Gastroesophageal sphincter (tissue), 4 donors: ENCODE measurements around the gene TPI1. TPM values are rescaled to one million over a fixed set of nuclear protein-coding genes. Genes with fewer than 3 reads are reported as not detected.
"Not testable (repeated sequence)": the region's sequence is repeated elsewhere in the genome, so short reads cannot be mapped to it uniquely, and the experiment has no call there.

ENCODE experiments used
- ATAC-seq: fragments of 150-250 bp; one replicate; pipeline ENCODE4 v1.9.1; 2016; ENCODE audit warnings: mild to moderate bottlenecking, moderate library complexity
- H3K27ac ChIP-seq, 4 donors: fragments of 200-600 bp; sonication (generic) in 3 of 4; 1 replicate in 3 of 4; 2 replicates in 1 of 4; pipeline ENCODE4 v1.5.1; 2016 to 2019
- H3K27me3 ChIP-seq: fragments of 200-600 bp; sonication (generic); one replicate; pipeline ENCODE4 v1.5.1; 2019
- H3K36me3 ChIP-seq, 2 donors: fragments of 200-600 bp; sonication (generic); one replicate each; pipeline ENCODE4 v1.5.1; 2019; ENCODE audit warnings: control low read depth in 1 of 2
- H3K4me1 ChIP-seq, 3 donors: fragments of 200-600 bp; sonication (generic); 1 replicate in 2 of 3; 2 replicates in 1 of 3; pipeline ENCODE4 v1.5.1; 2016 to 2019; ENCODE audit warnings: control low read depth in 2 of 3
- H3K4me3 ChIP-seq, 2 donors: fragments of 200-600 bp; sonication (generic); one replicate each; pipeline ENCODE4 v1.5.1; 2019; ENCODE audit warnings: mild to moderate bottlenecking in 1 of 2, moderate library complexity in 1 of 2
- H3K9me3 ChIP-seq, 3 donors: fragments of 200-600 bp; sonication (generic); one replicate each; pipeline ENCODE4 v1.5.1; 2017 to 2019; ENCODE audit warnings: control low read depth in 2 of 3
- EP300 ChIP-seq: sonication (generic); formaldehyde crosslinking; IDR thresholded peaks from one replicate; pipeline ENCODE4 v1.6.1; 2017; ENCODE audit warnings: antibody characterized with exemption, mild to moderate bottlenecking
- POLR2A ChIP-seq, 2 donors: fragments of 450-650 bp; IDR thresholded peaks; one replicate each; pipeline ENCODE4 v1.6.1; 2017; ENCODE audit warnings: antibody characterized with exemption in 2 of 2, mild to moderate bottlenecking in 2 of 2, moderate library complexity in 1 of 2
- POLR2AphosphoS5 ChIP-seq: sonication (generic); formaldehyde crosslinking; IDR thresholded peaks from one replicate; pipeline ENCODE4 v1.6.1; 2017; ENCODE audit warnings: antibody characterized with exemption
- WGBS, 2 donors: methylation state at CpG; one replicate each; pipeline ENCODE4 v1.1.5; 2018; ENCODE audit warnings: low coverage in 1 of 2; 5-methylcytosine and 5-hydroxymethylcytosine counted together
- total RNA-seq, 4 donors: library from RNA; depleted of rRNA; stranded (reverse); fragments of >200 nt; gene quantifications; one replicate each; pipeline ENCODE4 v1.1.0, GENCODE V29; 2016
- TF ChIP-seq, protein P1 (sequence below), 4 experiments: fragments of 200-600 bp in 2 of 4; fragments of 450-650 bp in 2 of 4; sonication (generic) in 1 of 4; IDR thresholded peaks; one replicate each; pipeline ENCODE4 v1.5.1; 2017 to 2019; ENCODE audit warnings: antibody characterized with exemption in 4 of 4, mild to moderate bottlenecking in 2 of 4, moderate library complexity in 2 of 4

TPI1 gene
- total RNA-seq, 4 donors from 2014 or later = 324 to 473 (median 392) TPM

DNA sequence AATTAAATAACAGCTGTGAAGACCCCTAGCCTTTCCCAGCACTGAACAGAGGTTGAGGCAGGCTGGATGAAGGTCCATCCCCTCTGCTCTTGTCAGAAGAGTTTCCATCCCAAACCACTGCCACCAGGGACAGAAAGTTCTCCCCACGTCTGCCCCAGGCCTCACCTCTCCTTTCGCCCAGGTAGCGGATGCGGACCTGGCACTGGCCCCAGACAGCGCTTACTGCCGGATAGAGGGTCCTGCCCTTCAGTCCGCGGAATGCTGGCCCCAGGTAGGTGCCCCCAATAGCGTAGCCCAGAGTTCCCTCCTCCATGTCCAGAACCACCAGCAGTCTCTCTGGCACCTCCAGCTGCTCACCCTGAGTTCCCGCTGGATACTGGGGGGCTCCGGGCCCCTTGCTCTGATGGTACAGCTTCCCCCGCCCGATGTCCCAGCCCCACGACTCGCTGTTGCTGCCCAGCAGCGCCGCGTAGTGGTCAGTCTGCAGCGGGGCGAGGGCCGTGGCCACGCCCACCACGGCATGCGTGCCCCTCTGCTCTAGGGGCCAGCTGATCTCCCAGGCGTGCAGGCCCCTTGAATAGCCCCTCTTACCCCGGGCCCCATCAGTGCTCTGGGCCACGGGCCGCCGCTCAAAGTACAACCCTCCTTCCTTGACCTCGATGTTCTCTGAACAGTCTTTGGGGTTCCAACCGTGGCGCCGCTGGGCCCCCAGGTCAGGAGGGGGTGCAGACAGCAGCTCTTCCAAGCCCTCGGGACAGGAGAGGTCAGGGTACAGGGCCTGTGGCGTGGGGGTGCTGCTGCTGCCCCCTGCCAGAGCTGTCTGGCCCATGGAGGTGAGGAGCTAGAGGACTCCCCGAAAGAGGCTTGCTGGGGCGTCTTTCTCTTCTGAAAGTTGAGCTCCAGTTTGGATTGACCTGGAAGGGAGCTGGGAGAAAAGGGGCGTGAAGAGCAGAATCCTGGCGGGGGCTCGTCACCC, 5.0 kb downstream of the TPI1 start:
- Histone ChIP-seq H3K27me3 (no peaks in the 10 kb centered on the region), H3K4me1 (peaks cover 0 to 63% (median 33%) of the 10 kb centered on the region in 3 donors), H3K4me3 (peak overlapping the region; percentile 50 to 84), H3K36me3 (peaks cover 0 to 34% of the 10 kb centered on the region in 2 donors), H3K27ac (peak overlapping the region; percentile 41 to 94 (median 87)), H3K9me3 (no peaks in the 10 kb centered on the region)
- TF ChIP-seq POLR2A (IDR thresholded peaks at IDR 0.05) (peak in 1 of 2 donors; percentile 18), EP300 (no peak), POLR2AphosphoS5 (peak; percentile 66)
- TF ChIP-seq, protein P1, sequence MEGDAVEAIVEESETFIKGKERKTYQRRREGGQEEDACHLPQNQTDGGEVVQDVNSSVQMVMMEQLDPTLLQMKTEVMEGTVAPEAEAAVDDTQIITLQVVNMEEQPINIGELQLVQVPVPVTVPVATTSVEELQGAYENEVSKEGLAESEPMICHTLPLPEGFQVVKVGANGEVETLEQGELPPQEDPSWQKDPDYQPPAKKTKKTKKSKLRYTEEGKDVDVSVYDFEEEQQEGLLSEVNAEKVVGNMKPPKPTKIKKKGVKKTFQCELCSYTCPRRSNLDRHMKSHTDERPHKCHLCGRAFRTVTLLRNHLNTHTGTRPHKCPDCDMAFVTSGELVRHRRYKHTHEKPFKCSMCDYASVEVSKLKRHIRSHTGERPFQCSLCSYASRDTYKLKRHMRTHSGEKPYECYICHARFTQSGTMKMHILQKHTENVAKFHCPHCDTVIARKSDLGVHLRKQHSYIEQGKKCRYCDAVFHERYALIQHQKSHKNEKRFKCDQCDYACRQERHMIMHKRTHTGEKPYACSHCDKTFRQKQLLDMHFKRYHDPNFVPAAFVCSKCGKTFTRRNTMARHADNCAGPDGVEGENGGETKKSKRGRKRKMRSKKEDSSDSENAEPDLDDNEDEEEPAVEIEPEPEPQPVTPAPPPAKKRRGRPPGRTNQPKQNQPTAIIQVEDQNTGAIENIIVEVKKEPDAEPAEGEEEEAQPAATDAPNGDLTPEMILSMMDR (IDR thresholded peaks at IDR 0.05) = peak in 3 of 4 experiments; percentile 88 to 96 (median 91)
- WGBS, 2 donors = 0% methylated on average over 8 to 14 of the region's 40 CpGs
- ATAC-seq = peak; percentile 65

DNA sequence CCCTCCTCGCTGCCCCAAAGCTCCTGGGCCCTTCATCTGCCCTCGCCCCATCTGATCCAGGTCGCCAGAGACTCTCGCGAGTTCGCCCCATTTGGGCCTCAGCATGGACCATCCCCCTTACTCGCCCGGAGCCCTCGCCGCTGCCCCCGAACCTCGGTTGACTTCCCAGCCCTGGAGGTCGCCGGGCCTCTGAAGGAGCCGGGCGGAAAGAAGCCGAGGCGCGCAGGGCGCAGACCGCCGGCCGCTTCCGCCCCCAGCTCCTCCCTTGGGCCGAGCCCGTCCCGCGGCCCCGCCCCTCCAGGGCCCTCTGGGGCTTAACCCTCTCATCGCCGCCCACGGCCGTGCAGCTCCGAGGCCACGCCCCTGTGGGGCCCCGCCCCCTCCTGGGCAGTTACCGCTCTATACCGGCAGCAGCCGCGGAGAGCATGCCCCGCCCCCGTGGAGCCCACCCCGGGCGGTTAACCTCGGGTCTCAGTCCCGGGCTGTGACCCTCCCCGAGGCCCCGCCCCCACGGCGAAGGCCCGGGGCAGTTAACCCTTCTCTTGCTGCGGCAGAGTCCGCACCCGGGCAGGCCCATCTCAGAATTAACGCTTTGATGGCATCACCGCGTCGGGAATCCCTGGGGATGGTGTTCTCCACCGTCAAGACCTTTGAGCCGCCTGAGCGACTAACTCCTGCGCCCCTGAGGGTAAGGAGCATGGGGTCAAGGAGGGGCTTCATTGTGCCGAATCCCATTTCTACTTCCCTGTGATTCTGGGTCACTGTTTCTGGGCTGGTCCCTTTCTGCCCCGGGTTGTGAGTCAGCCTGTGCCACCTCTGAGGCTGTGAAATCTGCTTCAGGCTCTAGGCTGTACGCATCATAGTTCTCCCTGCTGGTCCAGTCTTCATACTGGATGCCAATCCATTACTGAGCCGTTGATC, 6.0 kb downstream of the TPI1 start, which contains the start of gene SPSB2:
Gene SPSB2, minus strand, starts transcription at position 210 of the 921 bp plus-strand sequence. CDS start 402 bp downstream, outside the sequence.
- Histone ChIP-seq H3K4me3 (peak within 1 kb of the TSS; percentile 50 to 84), H3K4me1 (peaks cover 0 to 58% (median 30%) of the 10 kb centered on the region in 3 donors), H3K9me3 (no peaks in the 10 kb centered on the region), H3K36me3 (peaks cover 0 to 34% of the 10 kb centered on the region in 2 donors), H3K27me3 (no peaks in the 10 kb centered on the region), H3K27ac (peak within 1 kb of the TSS; percentile 41 to 94 (median 87))
- TF ChIP-seq EP300 = no peak
- TF ChIP-seq, protein P1 (IDR thresholded peaks at IDR 0.05) = peak in 1 of 4 experiments; percentile 31
- peak; percentile 54 for TF ChIP-seq POLR2AphosphoS5
- peak; percentile 58 to 66 for TF ChIP-seq POLR2A (IDR thresholded peaks at IDR 0.05)
- peak; percentile 91 for ATAC-seq
- WGBS, 2 donors = 0% methylated on average over 6 of the region's 66 CpGs; no CpG with 5 or more reads in 1 of the 2 donors

DNA sequence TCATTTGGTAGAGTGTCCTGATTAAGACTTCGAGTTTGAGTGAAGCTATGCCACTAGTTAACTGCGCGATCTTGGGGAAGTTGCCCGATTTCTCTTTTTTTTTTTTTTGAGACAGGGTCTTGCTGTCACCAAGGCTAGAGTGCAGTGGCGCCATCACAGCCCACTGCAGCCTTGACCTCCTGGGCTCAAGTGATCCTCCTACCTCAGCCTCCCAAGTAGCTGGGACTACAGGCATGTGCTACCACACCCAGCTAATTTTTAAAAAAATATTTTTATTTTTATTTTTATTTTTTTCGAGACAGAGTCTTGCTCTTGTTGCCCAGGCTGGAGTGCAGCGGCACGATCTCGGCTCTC, 6.7 kb downstream of the TPI1 start:
- Histone ChIP-seq H3K4me1 (peaks cover 0 to 52% (median 24%) of the 10 kb centered on the region in 3 donors), H3K4me3 (peak overlapping the region; percentile 50 to 84), H3K36me3 (peaks cover 0 to 30% of the 10 kb centered on the region in 2 donors), H3K27ac (peak overlapping the region; percentile 41 to 94 (median 87))
- WGBS, 2 donors = 43 to 44% methylated on average over 8 to 9 of the region's 9 CpGs
- not testable (repeated sequence) for H3K9me3 ChIP-seq, ATAC-seq, H3K27me3 ChIP-seq

DNA sequence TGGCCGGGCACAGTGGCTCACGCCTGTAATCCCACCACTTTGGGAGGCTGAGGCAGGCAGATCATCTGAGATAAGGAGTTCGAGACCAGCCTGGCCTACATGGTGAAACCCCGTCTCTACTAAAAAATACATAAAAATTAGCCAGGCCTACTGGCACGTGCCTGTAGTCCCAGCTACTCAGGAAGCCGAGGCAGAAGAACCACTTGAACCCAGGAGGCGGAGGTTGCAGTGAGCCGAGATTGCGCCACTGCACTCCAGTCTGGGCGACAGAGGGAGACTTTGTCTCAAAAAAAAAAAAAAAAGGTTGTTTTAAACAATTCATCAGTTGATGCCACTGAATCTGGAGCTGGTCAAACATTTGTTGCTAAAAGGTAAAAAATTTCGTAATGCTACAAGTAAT, 12.5 kb downstream of the TPI1 start:
- not testable (repeated sequence) for H3K4me3 ChIP-seq, H3K27me3 ChIP-seq, ATAC-seq, H3K27ac ChIP-seq, H3K9me3 ChIP-seq, H3K4me1 ChIP-seq
- 73 to 93% methylated on average over 3 to 5 of the region's 11 CpGs for WGBS, 2 donors
- peaks cover 0 to 32% of the 10 kb centered on the region in 2 donors for H3K36me3 ChIP-seq

DNA sequence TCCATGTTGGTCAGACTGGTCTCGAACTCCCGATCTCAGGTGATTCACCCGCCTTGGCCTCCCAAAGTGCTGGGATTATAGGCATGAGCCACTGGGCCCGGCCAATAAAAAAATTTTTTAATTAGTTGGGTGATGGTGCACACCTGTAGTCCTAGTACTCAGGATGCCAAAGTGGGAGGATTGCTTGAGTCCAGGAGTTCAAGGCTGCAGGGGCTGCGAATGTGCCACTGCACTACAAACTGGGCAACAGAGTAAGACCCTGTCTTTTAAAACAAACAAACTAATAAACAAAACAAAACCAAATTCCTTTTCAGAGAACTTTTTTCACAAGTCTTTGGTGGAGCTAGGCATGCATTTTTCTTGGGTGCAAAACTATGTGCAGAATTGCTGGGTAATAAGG, 15.9 kb downstream of the TPI1 start:
- Histone ChIP-seq H3K27ac (no peak overlapping the region), H3K27me3 (no peaks in the 10 kb centered on the region), H3K4me3 (no peak overlapping the region), H3K36me3 (peaks cover 0 to 36% of the 10 kb centered on the region in 2 donors), H3K4me1 (no peaks in the 10 kb centered on the region), H3K9me3 (no peaks in the 10 kb centered on the region)
- TF ChIP-seq POLR2AphosphoS5 = no peak
- TF ChIP-seq EP300 = no peak
- no peak for TF ChIP-seq POLR2A (IDR thresholded peaks at IDR 0.05)
- no peak for ATAC-seq
- 95% methylated on average over 5 of the region's 5 CpGs; no CpG with 5 or more reads in 1 of the 2 donors for WGBS, 2 donors

DNA sequence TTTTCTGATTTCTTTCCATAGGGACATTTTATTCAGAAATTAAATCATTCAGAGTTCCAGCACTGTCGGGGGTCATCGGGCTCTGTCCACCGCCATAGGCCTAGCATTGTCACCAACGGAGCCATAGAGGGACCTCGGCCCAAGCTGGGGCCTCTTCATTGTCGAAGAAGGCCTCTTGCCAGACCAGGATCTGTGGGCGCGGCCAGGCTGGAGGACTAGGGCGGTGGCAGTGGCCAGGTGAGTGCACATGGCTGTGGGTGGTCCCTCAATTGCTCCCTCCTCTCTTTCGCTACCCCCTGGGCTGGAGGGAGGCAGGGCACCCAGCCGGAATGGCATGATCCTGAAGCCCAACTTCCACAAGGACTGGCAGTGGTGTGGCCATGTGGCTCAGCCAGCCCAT, 16.4 kb downstream of the TPI1 start:
- Histone ChIP-seq H3K4me3 (no peak overlapping the region), H3K27me3 (no peaks in the 10 kb centered on the region), H3K9me3 (no peaks in the 10 kb centered on the region), H3K27ac (no peak overlapping the region), H3K4me1 (no peaks in the 10 kb centered on the region), H3K36me3 (peaks cover 0 to 36% of the 10 kb centered on the region in 2 donors)
- no peak for ATAC-seq
- TF ChIP-seq POLR2AphosphoS5 (no peak), EP300 (no peak)
- TF ChIP-seq, protein P1 (IDR thresholded peaks at IDR 0.05) = no peak
- 95 to 100% methylated on average over 1 to 3 of the region's 11 CpGs for WGBS, 2 donors
